ENCODE measurements around the gene MXI1. TPM values are rescaled to one million over a fixed set of nuclear protein-coding genes. Genes with fewer than 3 reads are reported as not detected.

The MXI1 gene
- total RNA-seq, 1 experiment from 2014 or later = 16.6 TPM

DNA sequence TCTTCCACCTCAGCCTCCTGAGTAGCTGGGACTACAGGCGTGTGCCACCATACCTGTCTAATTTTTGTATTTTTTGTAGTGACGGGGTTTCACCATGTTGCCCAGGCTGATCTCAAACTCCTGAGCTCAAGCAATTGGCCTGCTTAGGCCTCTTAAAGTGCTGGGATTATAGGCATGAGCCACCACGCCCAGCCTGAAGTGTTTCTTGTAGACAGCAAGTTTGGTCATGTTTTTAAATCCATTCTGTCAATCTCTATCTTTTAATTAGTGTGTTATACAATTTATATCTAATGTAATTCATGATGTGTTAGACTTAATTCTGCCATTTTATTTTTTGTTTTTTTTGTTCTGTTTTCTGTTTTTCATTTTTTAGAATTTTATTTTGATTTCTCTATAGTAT lies 17.2 kb upstream of the MXI1 start:
- H3K27ac Mint-ChIP-seq = no peak overlapping the region
- H3K36me3 Mint-ChIP-seq = no peaks in the 10 kb centered on the region
- H3K4me3 Mint-ChIP-seq = no peak overlapping the region
- DNase-seq (ENCODE audit: low spot score) (no peak), ATAC-seq (no peak)
- TF ChIP-seq, protein P1, sequence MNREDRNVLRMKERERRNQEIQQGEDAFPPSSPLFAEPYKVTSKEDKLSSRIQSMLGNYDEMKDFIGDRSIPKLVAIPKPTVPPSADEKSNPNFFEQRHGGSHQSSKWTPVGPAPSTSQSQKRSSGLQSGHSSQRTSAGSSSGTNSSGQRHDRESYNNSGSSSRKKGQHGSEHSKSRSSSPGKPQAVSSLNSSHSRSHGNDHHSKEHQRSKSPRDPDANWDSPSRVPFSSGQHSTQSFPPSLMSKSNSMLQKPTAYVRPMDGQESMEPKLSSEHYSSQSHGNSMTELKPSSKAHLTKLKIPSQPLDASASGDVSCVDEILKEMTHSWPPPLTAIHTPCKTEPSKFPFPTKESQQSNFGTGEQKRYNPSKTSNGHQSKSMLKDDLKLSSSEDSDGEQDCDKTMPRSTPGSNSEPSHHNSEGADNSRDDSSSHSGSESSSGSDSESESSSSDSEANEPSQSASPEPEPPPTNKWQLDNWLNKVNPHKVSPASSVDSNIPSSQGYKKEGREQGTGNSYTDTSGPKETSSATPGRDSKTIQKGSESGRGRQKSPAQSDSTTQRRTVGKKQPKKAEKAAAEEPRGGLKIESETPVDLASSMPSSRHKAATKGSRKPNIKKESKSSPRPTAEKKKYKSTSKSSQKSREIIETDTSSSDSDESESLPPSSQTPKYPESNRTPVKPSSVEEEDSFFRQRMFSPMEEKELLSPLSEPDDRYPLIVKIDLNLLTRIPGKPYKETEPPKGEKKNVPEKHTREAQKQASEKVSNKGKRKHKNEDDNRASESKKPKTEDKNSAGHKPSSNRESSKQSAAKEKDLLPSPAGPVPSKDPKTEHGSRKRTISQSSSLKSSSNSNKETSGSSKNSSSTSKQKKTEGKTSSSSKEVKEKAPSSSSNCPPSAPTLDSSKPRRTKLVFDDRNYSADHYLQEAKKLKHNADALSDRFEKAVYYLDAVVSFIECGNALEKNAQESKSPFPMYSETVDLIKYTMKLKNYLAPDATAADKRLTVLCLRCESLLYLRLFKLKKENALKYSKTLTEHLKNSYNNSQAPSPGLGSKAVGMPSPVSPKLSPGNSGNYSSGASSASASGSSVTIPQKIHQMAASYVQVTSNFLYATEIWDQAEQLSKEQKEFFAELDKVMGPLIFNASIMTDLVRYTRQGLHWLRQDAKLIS (CRISPR knock-in tag; IDR thresholded peaks at IDR 0.05; ENCODE audit: borderline replicate concordance) = no peak
- TF ChIP-seq PRRX2 (CRISPR knock-in tag; IDR thresholded peaks at IDR 0.05) (no peak), ZNF219 (CRISPR knock-in tag; IDR thresholded peaks at IDR 0.05; ENCODE audit: borderline replicate concordance) (no peak), ZNF317 (CRISPR knock-in tag; IDR thresholded peaks at IDR 0.05; ENCODE audit: borderline replicate concordance, low read depth) (no peak), ESRRA (CRISPR knock-in tag; IDR thresholded peaks at IDR 0.05; ENCODE audit: borderline replicate concordance) (no peak)
- TF ChIP-seq, protein P2, sequence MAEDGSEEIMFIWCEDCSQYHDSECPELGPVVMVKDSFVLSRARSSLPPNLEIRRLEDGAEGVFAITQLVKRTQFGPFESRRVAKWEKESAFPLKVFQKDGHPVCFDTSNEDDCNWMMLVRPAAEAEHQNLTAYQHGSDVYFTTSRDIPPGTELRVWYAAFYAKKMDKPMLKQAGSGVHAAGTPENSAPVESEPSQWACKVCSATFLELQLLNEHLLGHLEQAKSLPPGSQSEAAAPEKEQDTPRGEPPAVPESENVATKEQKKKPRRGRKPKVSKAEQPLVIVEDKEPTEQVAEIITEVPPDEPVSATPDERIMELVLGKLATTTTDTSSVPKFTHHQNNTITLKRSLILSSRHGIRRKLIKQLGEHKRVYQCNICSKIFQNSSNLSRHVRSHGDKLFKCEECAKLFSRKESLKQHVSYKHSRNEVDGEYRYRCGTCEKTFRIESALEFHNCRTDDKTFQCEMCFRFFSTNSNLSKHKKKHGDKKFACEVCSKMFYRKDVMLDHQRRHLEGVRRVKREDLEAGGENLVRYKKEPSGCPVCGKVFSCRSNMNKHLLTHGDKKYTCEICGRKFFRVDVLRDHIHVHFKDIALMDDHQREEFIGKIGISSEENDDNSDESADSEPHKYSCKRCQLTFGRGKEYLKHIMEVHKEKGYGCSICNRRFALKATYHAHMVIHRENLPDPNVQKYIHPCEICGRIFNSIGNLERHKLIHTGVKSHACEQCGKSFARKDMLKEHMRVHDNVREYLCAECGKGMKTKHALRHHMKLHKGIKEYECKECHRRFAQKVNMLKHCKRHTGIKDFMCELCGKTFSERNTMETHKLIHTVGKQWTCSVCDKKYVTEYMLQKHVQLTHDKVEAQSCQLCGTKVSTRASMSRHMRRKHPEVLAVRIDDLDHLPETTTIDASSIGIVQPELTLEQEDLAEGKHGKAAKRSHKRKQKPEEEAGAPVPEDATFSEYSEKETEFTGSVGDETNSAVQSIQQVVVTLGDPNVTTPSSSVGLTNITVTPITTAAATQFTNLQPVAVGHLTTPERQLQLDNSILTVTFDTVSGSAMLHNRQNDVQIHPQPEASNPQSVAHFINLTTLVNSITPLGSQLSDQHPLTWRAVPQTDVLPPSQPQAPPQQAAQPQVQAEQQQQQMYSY (CRISPR knock-in tag; IDR thresholded peaks at IDR 0.05) = no peak
- TF ChIP-seq, protein P3, sequence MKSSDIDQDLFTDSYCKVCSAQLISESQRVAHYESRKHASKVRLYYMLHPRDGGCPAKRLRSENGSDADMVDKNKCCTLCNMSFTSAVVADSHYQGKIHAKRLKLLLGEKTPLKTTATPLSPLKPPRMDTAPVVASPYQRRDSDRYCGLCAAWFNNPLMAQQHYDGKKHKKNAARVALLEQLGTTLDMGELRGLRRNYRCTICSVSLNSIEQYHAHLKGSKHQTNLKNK (CRISPR knock-in tag; IDR thresholded peaks at IDR 0.05) = no peak
- TF ChIP-seq, protein P4, sequence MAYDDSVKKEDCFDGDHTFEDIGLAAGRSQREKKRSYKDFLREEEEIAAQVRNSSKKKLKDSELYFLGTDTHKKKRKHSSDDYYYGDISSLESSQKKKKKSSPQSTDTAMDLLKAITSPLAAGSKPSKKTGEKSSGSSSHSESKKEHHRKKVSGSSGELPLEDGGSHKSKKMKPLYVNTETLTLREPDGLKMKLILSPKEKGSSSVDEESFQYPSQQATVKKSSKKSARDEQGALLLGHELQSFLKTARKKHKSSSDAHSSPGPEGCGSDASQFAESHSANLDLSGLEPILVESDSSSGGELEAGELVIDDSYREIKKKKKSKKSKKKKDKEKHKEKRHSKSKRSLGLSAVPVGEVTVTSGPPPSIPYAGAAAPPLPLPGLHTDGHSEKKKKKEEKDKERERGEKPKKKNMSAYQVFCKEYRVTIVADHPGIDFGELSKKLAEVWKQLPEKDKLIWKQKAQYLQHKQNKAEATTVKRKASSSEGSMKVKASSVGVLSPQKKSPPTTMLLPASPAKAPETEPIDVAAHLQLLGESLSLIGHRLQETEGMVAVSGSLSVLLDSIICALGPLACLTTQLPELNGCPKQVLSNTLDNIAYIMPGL (CRISPR knock-in tag; IDR thresholded peaks at IDR 0.05) = no peak
- H3K27me3 Mint-ChIP-seq (ENCODE audit: low read depth) = peaks cover 42% of the 10 kb centered on the region
- H3K4me1 Mint-ChIP-seq = no peaks in the 10 kb centered on the region
- ChIA-PET CTCF (interaction anchor here (0.6 to 2.4 kb wide), 2 partner anchors 12 to 16 kb away, joined by 3 to 13 read pairs; partner anchors contain the start of gene MXI1), POLR2A (no interaction called here)
- H3K9me3 Mint-ChIP-seq = no peaks in the 10 kb centered on the region

DNA sequence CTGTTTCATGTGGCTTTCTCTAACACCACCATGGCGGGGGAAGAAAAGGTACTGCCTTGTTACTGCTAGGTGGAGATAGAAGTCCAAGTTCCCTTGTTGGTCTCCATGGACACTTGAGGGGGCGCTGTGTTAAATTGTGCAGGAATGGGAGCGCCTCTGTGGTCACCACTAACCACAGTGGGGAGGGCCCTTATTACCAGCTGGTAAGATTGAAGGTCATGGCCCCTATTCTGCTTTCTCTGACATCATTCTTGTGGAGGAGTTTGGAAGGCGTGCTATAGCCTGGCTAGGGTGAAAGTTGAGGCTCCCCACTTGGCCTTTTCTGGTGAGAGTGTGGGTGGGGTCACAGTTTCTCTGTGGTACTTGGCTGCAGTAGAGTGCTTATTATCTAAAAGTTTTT lies 14.9 kb upstream of the MXI1 start:
- POLR2A ChIA-PET = interaction anchor here (0.6 kb wide), 1 partner anchor 16 kb away, joined by 4 read pairs; no protein-coding TSS in a partner anchor
- peaks cover 47% of the 10 kb centered on the region for H3K27me3 Mint-ChIP-seq (ENCODE audit: low read depth)
- peak; percentile 95 for ATAC-seq

More for the DNA sequence above, 14.9 kb upstream of the MXI1 start:
- peak; percentile 48 for DNase-seq (ENCODE audit: low spot score)
- Mint-ChIP-seq H3K4me3 (no peak overlapping the region), H3K9me3 (no peaks in the 10 kb centered on the region), H3K36me3 (no peaks in the 10 kb centered on the region), H3K4me1 (no peaks in the 10 kb centered on the region), H3K27ac (no peak overlapping the region)
- TF ChIP-seq, protein P5, sequence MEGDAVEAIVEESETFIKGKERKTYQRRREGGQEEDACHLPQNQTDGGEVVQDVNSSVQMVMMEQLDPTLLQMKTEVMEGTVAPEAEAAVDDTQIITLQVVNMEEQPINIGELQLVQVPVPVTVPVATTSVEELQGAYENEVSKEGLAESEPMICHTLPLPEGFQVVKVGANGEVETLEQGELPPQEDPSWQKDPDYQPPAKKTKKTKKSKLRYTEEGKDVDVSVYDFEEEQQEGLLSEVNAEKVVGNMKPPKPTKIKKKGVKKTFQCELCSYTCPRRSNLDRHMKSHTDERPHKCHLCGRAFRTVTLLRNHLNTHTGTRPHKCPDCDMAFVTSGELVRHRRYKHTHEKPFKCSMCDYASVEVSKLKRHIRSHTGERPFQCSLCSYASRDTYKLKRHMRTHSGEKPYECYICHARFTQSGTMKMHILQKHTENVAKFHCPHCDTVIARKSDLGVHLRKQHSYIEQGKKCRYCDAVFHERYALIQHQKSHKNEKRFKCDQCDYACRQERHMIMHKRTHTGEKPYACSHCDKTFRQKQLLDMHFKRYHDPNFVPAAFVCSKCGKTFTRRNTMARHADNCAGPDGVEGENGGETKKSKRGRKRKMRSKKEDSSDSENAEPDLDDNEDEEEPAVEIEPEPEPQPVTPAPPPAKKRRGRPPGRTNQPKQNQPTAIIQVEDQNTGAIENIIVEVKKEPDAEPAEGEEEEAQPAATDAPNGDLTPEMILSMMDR (IDR thresholded peaks at IDR 0.05) = peak; percentile 62
- TF ChIP-seq SMAD4 (CRISPR knock-in tag; IDR thresholded peaks at IDR 0.05) = no peak
- CTCF ChIA-PET = interaction anchor here (0.5 to 1.4 kb wide), 11 partner anchors 8 to 93 kb away, joined by 3 to 5 read pairs (median 3); partner anchors contain the start of gene MXI1

Data from WTC11 (cell line).